ENCODE results near the gene MYH9. TPM values are rescaled to one million over a fixed set of nuclear protein-coding genes. Genes with fewer than 3 reads are reported as not detected.
A peak's percentile ranks its signal among the peaks of the same experiment; 100 is the strongest.

MYH9 gene
- total RNA-seq, 2 experiments from 2014 or later = 112 to 223 TPM

DNA sequence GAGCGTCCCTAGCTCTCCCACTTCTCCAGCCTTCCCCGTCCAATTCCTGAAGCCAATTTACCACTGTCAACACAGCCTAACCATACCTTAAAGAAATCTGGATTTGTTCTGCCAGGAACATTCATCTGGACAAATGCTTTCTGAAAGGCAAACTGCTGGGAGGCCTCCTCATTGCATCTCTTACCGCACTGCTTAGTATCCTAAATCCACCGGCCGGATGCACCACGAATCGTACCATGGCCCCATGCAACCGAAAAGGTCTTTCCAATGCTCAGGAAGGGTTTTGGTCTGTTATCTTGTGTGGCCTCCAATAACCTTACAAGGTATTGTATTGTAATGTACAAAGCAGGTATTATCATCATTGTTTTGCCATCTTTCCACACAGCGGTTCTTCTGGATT is 57.6 kb downstream of the MYH9 start:
- ChIA-PET POLR2A (no interaction called here), CTCF (ENCODE audit: unreplicated experiment) (no interaction called here)
- Histone ChIP-seq H3K27ac (ENCODE audit: low read depth, low read length, poor library complexity, severe bottlenecking) (peak overlapping the region; percentile 89), H4K20me1 (ENCODE audit: insufficient read depth, low read length) (no peaks in the 10 kb centered on the region), H3K4me2 (ENCODE audit: low read length) (peak overlapping the region; percentile 87; the same call in 1 of the 2 replicates), H3K9me2 (ENCODE audit: insufficient read depth, low read length) (no peaks in the 10 kb centered on the region), H3K4me1 (ENCODE audit: insufficient read depth, low read length, poor library complexity, severe bottlenecking) (peaks cover 66% of the 10 kb centered on the region), H2AFZ (ENCODE audit: low read length) (no peak overlapping the region), H3K9me3 (ENCODE audit: low read length) (no peaks in the 10 kb centered on the region), H3K36me3 (ENCODE audit: insufficient read depth, low read length) (peaks cover 85% of the 10 kb centered on the region), H3K4me3 (ENCODE audit: low read depth, low read length, poor library complexity, severe bottlenecking) (no peak overlapping the region), H3K79me2 (ENCODE audit: insufficient read depth, low read depth, low read length) (peaks cover 50% of the 10 kb centered on the region; the same call in 1 of the 2 replicates)
- intact Hi-C loops (cut with micrococcal nuclease; ENCODE audit: unreplicated experiment) = no loop called here
- TF ChIP-seq EZH2phosphoT487 (IDR thresholded peaks at IDR 0.05; ENCODE audit: borderline replicate concordance, low read depth, low read length) = no peak
- TF ChIP-seq, protein P1, sequence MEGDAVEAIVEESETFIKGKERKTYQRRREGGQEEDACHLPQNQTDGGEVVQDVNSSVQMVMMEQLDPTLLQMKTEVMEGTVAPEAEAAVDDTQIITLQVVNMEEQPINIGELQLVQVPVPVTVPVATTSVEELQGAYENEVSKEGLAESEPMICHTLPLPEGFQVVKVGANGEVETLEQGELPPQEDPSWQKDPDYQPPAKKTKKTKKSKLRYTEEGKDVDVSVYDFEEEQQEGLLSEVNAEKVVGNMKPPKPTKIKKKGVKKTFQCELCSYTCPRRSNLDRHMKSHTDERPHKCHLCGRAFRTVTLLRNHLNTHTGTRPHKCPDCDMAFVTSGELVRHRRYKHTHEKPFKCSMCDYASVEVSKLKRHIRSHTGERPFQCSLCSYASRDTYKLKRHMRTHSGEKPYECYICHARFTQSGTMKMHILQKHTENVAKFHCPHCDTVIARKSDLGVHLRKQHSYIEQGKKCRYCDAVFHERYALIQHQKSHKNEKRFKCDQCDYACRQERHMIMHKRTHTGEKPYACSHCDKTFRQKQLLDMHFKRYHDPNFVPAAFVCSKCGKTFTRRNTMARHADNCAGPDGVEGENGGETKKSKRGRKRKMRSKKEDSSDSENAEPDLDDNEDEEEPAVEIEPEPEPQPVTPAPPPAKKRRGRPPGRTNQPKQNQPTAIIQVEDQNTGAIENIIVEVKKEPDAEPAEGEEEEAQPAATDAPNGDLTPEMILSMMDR (conservative IDR thresholded peaks at IDR 0.05; ENCODE audit: low read length) = no peak
- BruUV-seq (replicated peaks) = no TSS peak
- DNase-seq (ENCODE audit: low spot score) = no peak

DNA sequence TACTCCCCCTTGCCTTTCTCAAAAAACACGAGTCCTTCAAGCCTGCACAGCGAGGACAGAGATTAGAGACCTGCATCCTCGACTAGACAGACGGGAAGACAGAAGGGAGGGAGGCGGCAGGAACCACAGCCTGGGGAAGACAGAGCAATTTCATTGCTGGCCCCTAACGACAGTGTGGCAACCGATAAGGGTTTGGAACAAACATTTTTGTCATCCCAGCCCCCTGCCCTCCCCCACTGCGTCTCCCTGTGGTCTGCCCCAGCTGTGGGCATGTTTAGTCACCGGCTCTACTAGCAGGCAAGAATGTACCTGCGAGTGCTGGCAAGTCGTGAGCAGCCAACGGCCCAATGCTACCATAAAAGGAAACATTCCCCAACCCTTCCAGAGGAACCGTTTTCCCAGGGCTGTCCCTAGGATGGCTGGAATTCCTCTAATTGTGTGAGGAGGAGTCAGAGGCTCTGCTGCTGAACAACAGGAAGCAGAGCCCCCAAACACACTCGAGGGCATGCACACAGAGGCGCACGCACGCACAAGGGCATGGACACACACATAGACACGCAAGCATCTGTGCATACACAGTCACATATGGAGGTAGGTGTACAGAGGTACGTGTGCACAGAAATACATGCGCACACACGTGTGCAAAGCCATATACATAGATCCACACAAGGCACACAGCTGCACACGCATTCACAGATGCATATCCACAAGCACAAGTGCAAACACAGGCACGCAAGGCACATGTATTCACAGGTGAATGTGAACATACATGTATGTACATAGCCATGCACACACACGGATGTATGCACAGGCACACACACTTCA is 58.3 kb downstream of the MYH9 start:
- Histone ChIP-seq H3K27ac (ENCODE audit: low read depth, low read length, poor library complexity, severe bottlenecking) (no peak overlapping the region), H3K4me2 (ENCODE audit: low read length) (peak overlapping the region; percentile 39; the same call in 1 of the 2 replicates), H3K9me2 (ENCODE audit: insufficient read depth, low read length) (no peaks in the 10 kb centered on the region), H3K4me1 (ENCODE audit: insufficient read depth, low read length, poor library complexity, severe bottlenecking) (peaks cover 60% of the 10 kb centered on the region), H3K4me3 (ENCODE audit: low read depth, low read length, poor library complexity, severe bottlenecking) (no peak overlapping the region), H2AFZ (ENCODE audit: low read length) (no peak overlapping the region), H4K20me1 (ENCODE audit: insufficient read depth, low read length) (no peaks in the 10 kb centered on the region), H3K36me3 (ENCODE audit: insufficient read depth, low read length) (peaks cover 85% of the 10 kb centered on the region), H3K79me2 (ENCODE audit: insufficient read depth, low read depth, low read length) (peaks cover 48% of the 10 kb centered on the region; the same call in 1 of the 2 replicates), H3K9me3 (ENCODE audit: low read length) (no peaks in the 10 kb centered on the region)
- CTCF ChIA-PET (ENCODE audit: unreplicated experiment) = no interaction called here
- intact Hi-C loops (cut with micrococcal nuclease; ENCODE audit: unreplicated experiment) = no loop called here
- POLR2A ChIA-PET = no interaction called here
- no peak for TF ChIP-seq EZH2phosphoT487 (IDR thresholded peaks at IDR 0.05; ENCODE audit: borderline replicate concordance, low read depth, low read length)
- TF ChIP-seq, protein P1 (conservative IDR thresholded peaks at IDR 0.05; ENCODE audit: low read length) = no peak
- peak; percentile 5 for DNase-seq (ENCODE audit: low spot score)
- BruUV-seq (replicated peaks) = no TSS peak

DNA sequence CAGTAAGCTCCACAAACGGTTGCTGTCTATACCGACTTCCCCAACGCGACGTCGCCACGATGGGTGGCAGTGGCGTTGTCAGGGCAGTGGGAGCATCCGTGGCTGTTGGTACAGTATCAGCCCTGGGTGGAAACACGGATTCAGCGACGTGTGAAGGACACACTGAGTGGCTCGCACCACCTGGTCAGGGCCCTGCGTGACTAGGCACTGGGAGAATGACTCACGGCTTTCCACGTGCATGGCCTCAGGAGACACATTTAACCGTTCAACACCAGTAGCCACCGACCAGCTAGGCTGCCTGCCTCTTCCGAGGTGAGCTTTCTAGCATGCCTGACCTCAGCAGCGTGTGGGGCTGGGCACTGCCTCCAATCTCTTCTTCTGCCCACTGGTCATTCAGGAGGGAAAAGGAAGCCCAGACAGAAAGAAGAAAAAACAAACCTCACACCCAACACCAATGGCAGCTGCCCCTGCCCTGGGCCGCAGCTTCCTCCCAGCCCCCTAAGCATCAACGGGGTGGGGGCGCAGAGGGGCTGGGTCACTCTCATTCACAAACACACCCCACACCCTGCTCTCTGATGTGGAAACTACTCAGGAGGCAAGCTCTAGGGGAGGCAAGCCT is 59.0 kb downstream of the MYH9 start:
- Histone ChIP-seq H3K9me2 (ENCODE audit: insufficient read depth, low read length) (no peaks in the 10 kb centered on the region), H3K36me3 (ENCODE audit: insufficient read depth, low read length) (peaks cover 85% of the 10 kb centered on the region), H3K27ac (ENCODE audit: low read depth, low read length, poor library complexity, severe bottlenecking) (no peak overlapping the region), H3K4me3 (ENCODE audit: low read depth, low read length, poor library complexity, severe bottlenecking) (no peak overlapping the region), H2AFZ (ENCODE audit: low read length) (no peak overlapping the region), H3K4me2 (ENCODE audit: low read length) (peak overlapping the region; percentile 39; the same call in 1 of the 2 replicates), H4K20me1 (ENCODE audit: insufficient read depth, low read length) (no peaks in the 10 kb centered on the region), H3K9me3 (ENCODE audit: low read length) (no peaks in the 10 kb centered on the region), H3K79me2 (ENCODE audit: insufficient read depth, low read depth, low read length) (peaks cover 45% of the 10 kb centered on the region; the same call in 1 of the 2 replicates), H3K4me1 (ENCODE audit: insufficient read depth, low read length, poor library complexity, severe bottlenecking) (peaks cover 53% of the 10 kb centered on the region)
- peak; percentile 19 for DNase-seq (ENCODE audit: low spot score)
- CTCF ChIA-PET (ENCODE audit: unreplicated experiment) = no interaction called here
- TF ChIP-seq, protein P1 (conservative IDR thresholded peaks at IDR 0.05; ENCODE audit: low read length) = no peak
- TF ChIP-seq EZH2phosphoT487 (IDR thresholded peaks at IDR 0.05; ENCODE audit: borderline replicate concordance, low read depth, low read length) = no peak
- no TSS peak for BruUV-seq (replicated peaks)
- POLR2A ChIA-PET = no interaction called here
- intact Hi-C loops (cut with micrococcal nuclease; ENCODE audit: unreplicated experiment) = no loop called here
